Liver (tissue), 9 donors: ENCODE data around the gene RBM28. TPM values are rescaled to one million over a fixed set of nuclear protein-coding genes. Genes with fewer than 3 reads are reported as not detected.

Experiments
- DNase-seq: peaks from one replicate; pipeline ENCODE4 v3.0.0-alpha.2; 2017; ENCODE audit warnings: low spot score
- H3K27ac ChIP-seq, 2 donors: one replicate each; pipeline ENCODE4 v1.7.0; 2013; ENCODE audit warnings: inconsistent platforms in 2 of 2, low read length in 2 of 2, control low read depth in 1 of 2, low read depth in 1 of 2, mild to moderate bottlenecking in 1 of 2
- H3K27me3 ChIP-seq, 4 donors: one replicate each; pipeline versions ENCODE4 v1.6.1 to v1.7.0; 2013; ENCODE audit warnings: low read length in 3 of 4, inconsistent platforms in 1 of 4, mild to moderate bottlenecking in 1 of 4, moderate library complexity in 1 of 4; ENCODE audit not compliant: control insufficient read depth in 4 of 4, insufficient read depth in 4 of 4
- H3K36me3 ChIP-seq, 4 donors: one replicate each; pipeline versions ENCODE4 v1.6.1 to v1.7.0; 2013; ENCODE audit warnings: low read length in 3 of 4, mild to moderate bottlenecking in 3 of 4, low read depth in 1 of 4, moderate library complexity in 1 of 4; ENCODE audit not compliant: control insufficient read depth in 4 of 4, insufficient read depth in 3 of 4
- H3K4me1 ChIP-seq, 4 donors: one replicate each; pipeline versions ENCODE4 v1.6.1 to v1.7.0; 2013; ENCODE audit warnings: low read length in 3 of 4, mild to moderate bottlenecking in 3 of 4, moderate library complexity in 1 of 4; ENCODE audit not compliant: control insufficient read depth in 4 of 4, insufficient read depth in 4 of 4
- H3K4me3 ChIP-seq, 3 donors: one replicate each; pipeline versions ENCODE4 v1.6.1 to v1.7.0; 2013; ENCODE audit warnings: low read length in 3 of 3, control low read depth in 1 of 3, low read depth in 1 of 3, mild to moderate bottlenecking in 1 of 3
- H3K9ac ChIP-seq, 2 donors: one replicate each; pipeline ENCODE4 v1.7.0; 2013; ENCODE audit warnings: low read length in 2 of 2, mild to moderate bottlenecking in 2 of 2, moderate library complexity in 2 of 2, control low read depth in 1 of 2, low read depth in 1 of 2
- H3K9me3 ChIP-seq, 4 donors: one replicate each; pipeline versions ENCODE4 v1.6.1 to v1.7.0; 2013; ENCODE audit warnings: low read length in 3 of 4; ENCODE audit not compliant: control insufficient read depth in 4 of 4
- ATF3 ChIP-seq: IDR thresholded peaks from 2 replicates; pipeline ENCODE4 v1.6.1; 2016; ENCODE audit warnings: antibody characterized with exemption
- CTCF ChIP-seq: fragments of 150-350 bp; IDR thresholded peaks from 2 replicates; pipeline ENCODE4 v1.5.1; 2017; ENCODE audit warnings: improper control_type of control experiment, low read depth, low read length; ENCODE audit not compliant: missing input control
- EGR1 ChIP-seq, 2 donors: IDR thresholded peaks; 2 replicates each; pipeline ENCODE4 v1.6.1; 2016 to 2018; ENCODE audit warnings: antibody characterized with exemption in 2 of 2, low read depth in 2 of 2
- FOXA1 ChIP-seq: IDR thresholded peaks from 2 replicates; pipeline ENCODE4 v1.6.1; 2016; ENCODE audit warnings: antibody characterized with exemption
- FOXA2 ChIP-seq: IDR thresholded peaks from 2 replicates; pipeline ENCODE4 v1.6.1; 2016; ENCODE audit warnings: antibody characterized with exemption
- GABPA ChIP-seq, 2 donors: IDR thresholded peaks in 1 of 2; conservative IDR thresholded peaks in 1 of 2; 2 replicates each; pipeline ENCODE4 v1.6.1; 2016; ENCODE audit warnings: antibody characterized with exemption in 2 of 2, mild to moderate bottlenecking in 1 of 2, moderate library complexity in 1 of 2
- HNF4A ChIP-seq, 2 donors: conservative IDR thresholded peaks; 2 replicates each; pipeline ENCODE4 v1.6.1; 2016; ENCODE audit warnings: antibody characterized with exemption in 2 of 2, mild to moderate bottlenecking in 2 of 2
- HNF4G ChIP-seq: IDR thresholded peaks from 2 replicates; pipeline ENCODE4 v1.6.1; 2016; ENCODE audit warnings: antibody characterized with exemption
- JUND ChIP-seq, 2 donors: IDR thresholded peaks; 2 replicates each; pipeline ENCODE4 v1.6.1; 2016; ENCODE audit warnings: antibody characterized with exemption in 2 of 2
- MAX ChIP-seq: IDR thresholded peaks from 2 replicates; pipeline ENCODE4 v1.6.1; 2016; ENCODE audit warnings: antibody characterized with exemption
- NR2F2 ChIP-seq: IDR thresholded peaks from 2 replicates; pipeline ENCODE4 v1.6.1; 2016; ENCODE audit warnings: antibody characterized with exemption
- RAD21 ChIP-seq, 2 donors: IDR thresholded peaks; 2 replicates each; pipeline ENCODE4 v1.6.1; 2016; ENCODE audit warnings: antibody characterized with exemption in 2 of 2, mild to moderate bottlenecking in 2 of 2
- RXRA ChIP-seq, 2 donors: IDR thresholded peaks; 2 replicates each; pipeline ENCODE4 v1.6.1; 2017 to 2018; ENCODE audit warnings: antibody characterized with exemption in 2 of 2, mild to moderate bottlenecking in 1 of 2
- SP1 ChIP-seq: IDR thresholded peaks from 2 replicates; pipeline ENCODE4 v1.6.1; 2018; ENCODE audit warnings: antibody characterized with exemption, mild to moderate bottlenecking
- TAF1 ChIP-seq: conservative IDR thresholded peaks from 2 replicates; pipeline ENCODE4 v1.6.1; 2016; ENCODE audit warnings: antibody characterized with exemption, mild to moderate bottlenecking
- WGBS: extraction: QIAGEN DNeasy Blood & Tissue Kit; methylation state at CpG from one replicate; pipeline ENCODE4 v1.1.7; 2013; 5-methylcytosine and 5-hydroxymethylcytosine counted together
- polyA plus RNA-seq, 2 donors: library from polyadenylated mRNA; stranded (reverse) in 1 of 2; unstranded in 1 of 2; fragments of 200-250 nt in 1 of 2; fragments of >200 nt in 1 of 2; fragmentation: Nextera tagmentation in 1 of 2; extraction: Ambion mirVana in 1 of 2; gene quantifications; one replicate each; pipeline versions ENCODE4 v1.2.1 to v1.2.3, GENCODE V29; 2013 to 2015
- total RNA-seq, 2 donors: library from RNA; depleted of rRNA; stranded (reverse); fragments of >200 nt; gene quantifications; one replicate each; pipeline ENCODE4 v1.2.3, GENCODE V29; 2014
- TF ChIP-seq, protein P1 (sequence below): IDR thresholded peaks from 2 replicates; pipeline ENCODE4 v1.6.1; 2016; ENCODE audit warnings: antibody characterized with exemption
- TF ChIP-seq, protein P2 (sequence below): IDR thresholded peaks from 2 replicates; pipeline ENCODE4 v1.6.1; 2016; ENCODE audit warnings: antibody characterized with exemption, mild to moderate bottlenecking
- donor health status: healthy.
- donor health status: healthy.
- donor health status: healthy.
- donor health status: healthy.
- donor health status: healthy.

RBM28 gene
- total and polyA plus RNA-seq, 4 donors: 3.6 to 16.1 (median 11.7) TPM

GRCh38 chr7:128259131-128260061, 84.3 kb downstream of the RBM28 start:
- Histone ChIP-seq H3K27me3 (no peaks in the 10 kb centered on the region), H3K9ac (no peak overlapping the region), H3K4me1 (no peaks in the 10 kb centered on the region), H3K9me3 (no peaks in the 10 kb centered on the region), H3K27ac (no peak overlapping the region), H3K36me3 (no peaks in the 10 kb centered on the region), H3K4me3 (no peak overlapping the region)
- DNase-seq: no peak
- WGBS: 79% methylated on average over 11 of the region's 11 CpGs
- TF ChIP-seq, protein P1, sequence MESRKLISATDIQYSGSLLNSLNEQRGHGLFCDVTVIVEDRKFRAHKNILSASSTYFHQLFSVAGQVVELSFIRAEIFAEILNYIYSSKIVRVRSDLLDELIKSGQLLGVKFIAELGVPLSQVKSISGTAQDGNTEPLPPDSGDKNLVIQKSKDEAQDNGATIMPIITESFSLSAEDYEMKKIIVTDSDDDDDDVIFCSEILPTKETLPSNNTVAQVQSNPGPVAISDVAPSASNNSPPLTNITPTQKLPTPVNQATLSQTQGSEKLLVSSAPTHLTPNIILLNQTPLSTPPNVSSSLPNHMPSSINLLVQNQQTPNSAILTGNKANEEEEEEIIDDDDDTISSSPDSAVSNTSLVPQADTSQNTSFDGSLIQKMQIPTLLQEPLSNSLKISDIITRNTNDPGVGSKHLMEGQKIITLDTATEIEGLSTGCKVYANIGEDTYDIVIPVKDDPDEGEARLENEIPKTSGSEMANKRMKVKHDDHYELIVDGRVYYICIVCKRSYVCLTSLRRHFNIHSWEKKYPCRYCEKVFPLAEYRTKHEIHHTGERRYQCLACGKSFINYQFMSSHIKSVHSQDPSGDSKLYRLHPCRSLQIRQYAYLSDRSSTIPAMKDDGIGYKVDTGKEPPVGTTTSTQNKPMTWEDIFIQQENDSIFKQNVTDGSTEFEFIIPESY: no peak
- no peak for TF ChIP-seq SP1
- no peak for TF ChIP-seq CTCF
- TF ChIP-seq HNF4G: no peak
- no peak for TF ChIP-seq EGR1 (IDR thresholded peaks at IDR 0.05; ENCODE audit: low read depth in 2 of 2)
- TF ChIP-seq FOXA2: no peak
- TF ChIP-seq JUND (IDR thresholded peaks at IDR 0.05): no peak
- no peak for TF ChIP-seq MAX
- no peak for TF ChIP-seq RAD21 (IDR thresholded peaks at IDR 0.05)
- no peak for TF ChIP-seq GABPA (IDR thresholded peaks at IDR 0.05 in 1 of 2, conservative IDR thresholded peaks at IDR 0.05 in 1 of 2)
- TF ChIP-seq HNF4A (conservative IDR thresholded peaks at IDR 0.05): no peak
- TF ChIP-seq NR2F2: no peak
- TF ChIP-seq, protein P2, sequence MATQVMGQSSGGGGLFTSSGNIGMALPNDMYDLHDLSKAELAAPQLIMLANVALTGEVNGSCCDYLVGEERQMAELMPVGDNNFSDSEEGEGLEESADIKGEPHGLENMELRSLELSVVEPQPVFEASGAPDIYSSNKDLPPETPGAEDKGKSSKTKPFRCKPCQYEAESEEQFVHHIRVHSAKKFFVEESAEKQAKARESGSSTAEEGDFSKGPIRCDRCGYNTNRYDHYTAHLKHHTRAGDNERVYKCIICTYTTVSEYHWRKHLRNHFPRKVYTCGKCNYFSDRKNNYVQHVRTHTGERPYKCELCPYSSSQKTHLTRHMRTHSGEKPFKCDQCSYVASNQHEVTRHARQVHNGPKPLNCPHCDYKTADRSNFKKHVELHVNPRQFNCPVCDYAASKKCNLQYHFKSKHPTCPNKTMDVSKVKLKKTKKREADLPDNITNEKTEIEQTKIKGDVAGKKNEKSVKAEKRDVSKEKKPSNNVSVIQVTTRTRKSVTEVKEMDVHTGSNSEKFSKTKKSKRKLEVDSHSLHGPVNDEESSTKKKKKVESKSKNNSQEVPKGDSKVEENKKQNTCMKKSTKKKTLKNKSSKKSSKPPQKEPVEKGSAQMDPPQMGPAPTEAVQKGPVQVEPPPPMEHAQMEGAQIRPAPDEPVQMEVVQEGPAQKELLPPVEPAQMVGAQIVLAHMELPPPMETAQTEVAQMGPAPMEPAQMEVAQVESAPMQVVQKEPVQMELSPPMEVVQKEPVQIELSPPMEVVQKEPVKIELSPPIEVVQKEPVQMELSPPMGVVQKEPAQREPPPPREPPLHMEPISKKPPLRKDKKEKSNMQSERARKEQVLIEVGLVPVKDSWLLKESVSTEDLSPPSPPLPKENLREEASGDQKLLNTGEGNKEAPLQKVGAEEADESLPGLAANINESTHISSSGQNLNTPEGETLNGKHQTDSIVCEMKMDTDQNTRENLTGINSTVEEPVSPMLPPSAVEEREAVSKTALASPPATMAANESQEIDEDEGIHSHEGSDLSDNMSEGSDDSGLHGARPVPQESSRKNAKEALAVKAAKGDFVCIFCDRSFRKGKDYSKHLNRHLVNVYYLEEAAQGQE: no peak
- TF ChIP-seq FOXA1: no peak
- no peak for TF ChIP-seq RXRA (IDR thresholded peaks at IDR 0.05)

- no peak overlapping the region for H3K4me3 ChIP-seq
- 88% methylated on average over 14 of the region's 14 CpGs for WGBS
- H3K9ac ChIP-seq: no peak overlapping the region
- no peak overlapping the region for H3K27ac ChIP-seq
- no peaks in the 10 kb centered on the region for H3K27me3 ChIP-seq
- TF ChIP-seq ATF3 (no peak), GABPA (IDR thresholded peaks at IDR 0.05 in 1 of 2, conservative IDR thresholded peaks at IDR 0.05 in 1 of 2) (no peak), NR2F2 (no peak), TAF1 (no peak), RAD21 (IDR thresholded peaks at IDR 0.05) (no peak), FOXA1 (no peak), CTCF (no peak)
- H3K4me1 ChIP-seq: no peaks in the 10 kb centered on the region
- no peak for DNase-seq
- H3K9me3 ChIP-seq: no peaks in the 10 kb centered on the region
- H3K36me3 ChIP-seq: no peaks in the 10 kb centered on the region
Observed at GRCh38 chr7:128257458-128257857, 86.2 kb downstream of the RBM28 start.
